IPS-20b (cell line): ENCODE measurements around the gene SLC25A27.
A peak's percentile ranks its signal among the peaks of the same experiment; 100 is the strongest.

ENCODE experiments used
- H3K27ac ChIP-seq: one replicate; pipeline ENCODE4 v1.5.1; 2013; ENCODE audit warnings: low read length
- H3K27me3 ChIP-seq: 2 replicates; pipeline ENCODE4 v1.6.1; 2013; ENCODE audit warnings: mild to moderate bottlenecking, low read length, inconsistent platforms; ENCODE audit not compliant: insufficient read depth
- H3K36me3 ChIP-seq: 2 replicates; pipeline ENCODE4 v1.6.1; 2013; ENCODE audit warnings: low read depth, mild to moderate bottlenecking, inconsistent platforms, low read length, moderate library complexity; ENCODE audit not compliant: insufficient read depth
- H3K4me1 ChIP-seq: 2 replicates; pipeline ENCODE4 v1.6.1; 2013; ENCODE audit warnings: mild to moderate bottlenecking, control low read depth, inconsistent platforms, low read length, moderate library complexity; ENCODE audit not compliant: insufficient read depth
- H3K4me3 ChIP-seq: 2 replicates; pipeline ENCODE4 v1.5.1; 2013; ENCODE audit warnings: mild to moderate bottlenecking, low read length, inconsistent platforms
- H3K9ac ChIP-seq: 2 replicates; pipeline ENCODE4 v1.6.1; 2013; ENCODE audit warnings: low read depth, mild to moderate bottlenecking, inconsistent platforms, low read length, moderate library complexity
- H3K9me3 ChIP-seq: 2 replicates; pipeline ENCODE4 v1.6.1; 2013; ENCODE audit warnings: mild to moderate bottlenecking, low read depth, low read length, inconsistent platforms; ENCODE audit not compliant: insufficient read depth

SLC25A27 gene, protein sequence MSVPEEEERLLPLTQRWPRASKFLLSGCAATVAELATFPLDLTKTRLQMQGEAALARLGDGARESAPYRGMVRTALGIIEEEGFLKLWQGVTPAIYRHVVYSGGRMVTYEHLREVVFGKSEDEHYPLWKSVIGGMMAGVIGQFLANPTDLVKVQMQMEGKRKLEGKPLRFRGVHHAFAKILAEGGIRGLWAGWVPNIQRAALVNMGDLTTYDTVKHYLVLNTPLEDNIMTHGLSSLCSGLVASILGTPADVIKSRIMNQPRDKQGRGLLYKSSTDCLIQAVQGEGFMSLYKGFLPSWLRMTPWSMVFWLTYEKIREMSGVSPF

DNA sequence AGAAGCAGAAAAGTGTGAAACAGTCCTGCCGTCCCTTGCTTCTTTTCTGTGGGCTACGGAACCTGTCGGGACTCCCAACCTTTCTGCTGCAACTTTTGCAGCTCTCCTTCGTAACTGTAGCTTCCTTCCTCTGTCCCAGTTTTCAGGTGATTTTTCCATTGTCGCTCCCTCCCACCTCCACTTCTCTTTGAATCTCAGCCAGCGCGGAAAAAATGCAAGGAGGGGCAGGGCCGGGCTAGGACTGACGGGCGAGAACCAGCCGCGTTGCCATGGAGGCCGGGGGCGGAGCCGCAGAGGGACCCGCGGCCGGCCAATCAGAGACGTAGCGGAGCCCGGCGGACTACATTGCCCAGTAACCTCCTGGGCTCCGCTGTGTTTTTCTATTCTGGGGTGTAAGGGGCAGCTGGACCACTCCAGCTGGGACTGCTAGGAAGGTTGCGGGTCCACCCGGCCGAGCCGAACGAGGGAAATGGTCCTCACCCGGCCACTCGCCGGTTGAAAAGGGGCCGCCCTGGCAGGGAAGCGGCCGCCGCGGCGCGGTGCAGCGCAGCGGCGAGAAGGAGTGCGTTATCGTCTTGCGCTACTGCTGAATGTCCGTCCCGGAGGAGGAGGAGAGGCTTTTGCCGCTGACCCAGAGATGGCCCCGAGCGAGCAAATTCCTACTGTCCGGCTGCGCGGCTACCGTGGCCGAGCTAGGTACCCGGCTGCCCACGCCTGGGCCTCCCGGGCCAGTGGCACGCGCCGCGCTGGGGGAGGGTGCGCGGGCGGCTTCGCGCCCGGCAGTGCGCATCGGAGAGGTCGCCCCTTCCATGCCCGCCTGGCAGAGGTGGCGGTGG lies at the start of gene SLC25A27, which contains the start of gene CYP39A1:
Gene SLC25A27, plus strand, starts transcription at position 373 of the 836 bp plus-strand sequence. Its CDS starts 218 bp downstream, at position 591.
Gene CYP39A1, minus strand, starts transcription at position 216 of the 836 bp plus-strand sequence. CDS start 236 bp downstream, outside the sequence.
- no peaks in the 10 kb centered on the region for H3K36me3 ChIP-seq
- no peaks in the 10 kb centered on the region for H3K9me3 ChIP-seq
- H3K4me3 ChIP-seq = peak within 1 kb of the TSS; percentile 81
- no peaks in the 10 kb centered on the region for H3K4me1 ChIP-seq
- H3K27ac ChIP-seq = no peak within 1 kb of the TSS
- peak within 1 kb of the TSS; percentile 77; the same call in 1 of the 2 replicates for H3K9ac ChIP-seq
- H3K27me3 ChIP-seq = peaks cover 24% of the 10 kb centered on the region

DNA sequence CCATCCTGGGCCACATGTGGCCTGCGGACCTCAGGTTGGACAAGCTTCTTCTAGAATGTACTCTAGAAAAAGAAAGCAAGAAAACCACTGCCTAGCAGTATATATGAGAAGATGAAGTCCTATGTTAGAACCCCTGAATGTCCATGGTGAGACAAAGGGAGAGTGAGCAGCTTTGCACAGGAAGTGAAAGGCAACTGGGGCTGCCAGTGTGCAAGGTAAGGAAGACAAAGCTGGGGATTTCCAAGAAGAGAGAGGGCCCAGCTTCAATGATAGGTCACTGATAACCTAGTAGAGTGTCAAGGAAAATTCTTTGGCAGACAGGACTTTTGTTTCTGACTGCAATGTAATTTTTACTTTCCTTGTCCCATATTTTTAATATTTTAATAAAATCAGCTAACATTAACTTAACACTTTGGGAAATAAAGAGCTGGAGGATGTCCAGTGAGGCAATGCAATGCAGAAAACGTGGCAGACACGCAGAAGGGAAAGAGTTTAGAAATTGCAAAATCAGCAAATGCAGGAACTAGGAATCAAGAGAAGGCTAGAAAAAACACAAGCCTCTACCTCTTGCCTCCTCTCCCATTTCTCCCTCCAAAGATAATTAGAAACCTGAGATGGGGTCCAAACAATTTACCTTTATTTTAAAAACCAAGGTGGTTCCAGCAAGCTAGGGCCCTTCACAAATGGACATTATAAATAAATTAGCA lies 47.5 kb upstream of the SLC25A27 start:
- no peak overlapping the region for H3K9ac ChIP-seq
- no peak overlapping the region for H3K4me3 ChIP-seq
- no peaks in the 10 kb centered on the region for H3K36me3 ChIP-seq
- no peak overlapping the region for H3K27ac ChIP-seq
- H3K27me3 ChIP-seq = no peaks in the 10 kb centered on the region
- H3K4me1 ChIP-seq = no peaks in the 10 kb centered on the region
- no peaks in the 10 kb centered on the region for H3K9me3 ChIP-seq

DNA sequence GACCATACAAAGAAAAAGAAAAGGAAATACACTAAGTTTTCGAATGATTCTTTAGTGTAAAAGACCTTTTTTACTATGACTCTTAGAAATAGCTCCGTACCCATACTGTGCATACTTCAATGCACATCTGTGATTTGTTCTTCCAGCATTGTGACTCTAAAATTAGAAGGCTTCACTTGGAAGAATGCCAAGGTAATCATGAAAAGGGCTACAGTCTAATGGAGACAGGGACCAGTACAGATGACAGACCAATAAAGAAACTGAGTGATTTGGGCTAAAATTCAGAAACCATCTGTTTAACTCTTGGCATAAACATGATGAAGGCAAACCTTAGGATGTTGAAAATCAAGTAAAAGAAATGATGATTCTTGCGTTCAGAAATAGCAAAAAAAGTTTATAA lies 46.4 kb upstream of the SLC25A27 start:
- no peak overlapping the region for H3K27ac ChIP-seq
- no peaks in the 10 kb centered on the region for H3K9me3 ChIP-seq
- H3K27me3 ChIP-seq = no peaks in the 10 kb centered on the region
- H3K4me1 ChIP-seq = no peaks in the 10 kb centered on the region
- no peak overlapping the region for H3K9ac ChIP-seq
- H3K4me3 ChIP-seq = no peak overlapping the region
- H3K36me3 ChIP-seq = no peaks in the 10 kb centered on the region

DNA sequence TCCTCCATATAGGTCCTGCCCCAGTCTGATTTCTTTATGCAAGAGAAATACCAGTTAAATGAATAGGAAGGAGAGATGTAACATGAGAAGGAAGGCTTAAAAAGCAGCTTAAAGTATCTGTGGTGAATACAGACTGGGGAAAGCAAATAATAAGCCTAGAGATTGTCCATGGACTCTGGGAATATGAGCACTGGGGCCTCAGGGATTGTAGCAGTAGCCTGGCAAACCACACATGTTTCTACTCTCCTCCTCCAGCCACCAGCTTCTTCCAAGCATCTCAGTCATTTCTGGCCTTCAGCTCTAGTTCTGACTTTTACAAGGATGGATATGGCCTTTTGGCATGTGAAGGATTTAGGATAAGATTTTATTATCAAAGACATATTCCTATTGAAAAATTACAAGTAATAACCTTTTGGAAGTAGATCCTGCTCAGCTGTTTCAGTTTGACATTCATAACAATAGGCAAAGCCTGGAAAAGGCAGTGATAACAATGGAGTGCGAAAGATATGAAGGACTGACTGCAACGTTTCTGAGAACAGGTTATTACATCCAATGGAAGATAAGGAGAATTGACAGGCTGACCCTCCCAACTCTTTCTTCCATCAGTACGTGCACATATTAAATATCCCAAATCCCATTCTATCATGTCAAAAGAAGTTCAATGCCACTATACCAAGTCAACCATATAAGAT lies 41.8 kb upstream of the SLC25A27 start:
- no peak overlapping the region for H3K27ac ChIP-seq
- no peak overlapping the region for H3K9ac ChIP-seq
- no peak overlapping the region for H3K4me3 ChIP-seq
- no peaks in the 10 kb centered on the region for H3K27me3 ChIP-seq
- no peaks in the 10 kb centered on the region for H3K9me3 ChIP-seq
- H3K4me1 ChIP-seq = no peaks in the 10 kb centered on the region
- H3K36me3 ChIP-seq = no peaks in the 10 kb centered on the region

DNA sequence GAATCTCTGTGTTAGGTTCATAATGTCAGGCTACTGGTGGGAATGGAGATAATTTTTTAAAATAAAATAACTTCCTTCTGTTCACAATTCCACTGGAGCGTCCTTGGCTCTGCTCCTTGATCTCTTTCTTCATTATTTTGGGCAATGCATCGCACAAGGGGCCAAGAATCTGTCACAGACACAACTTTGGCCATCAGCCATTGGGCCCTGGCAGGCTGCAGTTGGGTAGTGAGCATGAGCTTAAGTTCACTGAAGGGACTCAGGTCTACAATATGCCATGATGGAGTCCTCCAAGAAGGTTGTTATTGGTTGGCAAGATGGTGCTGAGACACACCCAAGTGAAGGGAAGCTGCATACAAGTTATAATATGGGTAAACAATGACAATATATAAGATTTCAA lies 40.1 kb upstream of the SLC25A27 start:
- Histone ChIP-seq H3K36me3 (no peaks in the 10 kb centered on the region), H3K9ac (no peak overlapping the region), H3K9me3 (no peaks in the 10 kb centered on the region), H3K27me3 (no peaks in the 10 kb centered on the region), H3K27ac (no peak overlapping the region), H3K4me3 (no peak overlapping the region), H3K4me1 (no peaks in the 10 kb centered on the region)

DNA sequence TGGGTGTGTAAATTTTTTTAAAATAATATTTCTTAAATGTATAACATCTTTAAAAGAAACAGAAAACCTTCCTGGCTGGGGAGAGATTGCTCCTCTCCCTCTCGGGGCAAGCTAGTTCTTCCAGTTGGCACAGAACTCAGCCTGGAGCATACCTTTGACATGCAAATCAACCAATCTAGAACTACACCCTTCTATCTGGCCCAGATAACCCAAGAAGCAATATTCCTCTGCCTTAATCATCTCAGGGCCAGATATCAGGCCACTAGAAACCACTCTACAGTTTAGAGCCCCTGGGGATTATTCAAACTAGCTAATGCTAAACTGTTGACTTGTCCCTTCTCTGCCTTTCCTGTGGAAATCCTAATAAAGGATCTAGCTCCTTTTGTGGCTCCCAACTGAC lies 34.0 kb upstream of the SLC25A27 start:
- Histone ChIP-seq H3K9ac (no peak overlapping the region), H3K9me3 (no peaks in the 10 kb centered on the region), H3K36me3 (no peaks in the 10 kb centered on the region), H3K27me3 (no peaks in the 10 kb centered on the region), H3K4me1 (no peaks in the 10 kb centered on the region), H3K4me3 (no peak overlapping the region), H3K27ac (no peak overlapping the region)

DNA sequence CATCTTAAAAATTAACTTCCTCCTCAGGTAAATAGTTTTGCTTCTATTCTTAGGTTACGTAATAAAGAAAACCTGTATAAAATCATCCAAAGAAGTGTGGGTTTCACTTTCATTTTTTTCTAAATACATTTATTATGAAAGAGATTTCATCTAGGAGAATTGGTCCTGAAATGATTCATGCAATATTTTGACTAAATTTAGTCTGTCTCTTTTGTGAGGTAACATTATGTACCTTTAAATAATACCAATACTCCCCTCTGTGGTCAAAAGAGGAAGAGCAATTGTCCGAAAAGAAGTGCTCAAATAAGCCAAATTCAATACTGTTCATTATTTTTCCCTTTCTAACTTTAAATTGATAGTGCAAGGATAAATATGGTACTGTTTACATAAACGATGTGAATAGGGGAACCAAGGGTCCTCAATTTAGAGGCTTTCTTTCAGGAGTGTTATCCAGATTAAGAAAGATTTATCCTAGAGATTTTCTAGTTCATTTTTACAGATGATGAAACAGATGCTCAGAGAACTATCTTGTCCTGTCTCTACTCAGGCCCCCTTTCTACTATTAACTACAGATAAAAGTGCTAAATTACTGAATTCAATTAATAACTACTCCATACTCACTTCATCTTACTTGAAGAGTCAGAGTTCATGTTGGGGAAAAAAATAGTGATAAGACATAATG lies 26.4 kb upstream of the SLC25A27 start:
- Histone ChIP-seq H3K27ac (no peak overlapping the region), H3K4me1 (no peaks in the 10 kb centered on the region), H3K27me3 (no peaks in the 10 kb centered on the region), H3K9me3 (no peaks in the 10 kb centered on the region), H3K36me3 (no peaks in the 10 kb centered on the region), H3K4me3 (no peak overlapping the region), H3K9ac (no peak overlapping the region)

DNA sequence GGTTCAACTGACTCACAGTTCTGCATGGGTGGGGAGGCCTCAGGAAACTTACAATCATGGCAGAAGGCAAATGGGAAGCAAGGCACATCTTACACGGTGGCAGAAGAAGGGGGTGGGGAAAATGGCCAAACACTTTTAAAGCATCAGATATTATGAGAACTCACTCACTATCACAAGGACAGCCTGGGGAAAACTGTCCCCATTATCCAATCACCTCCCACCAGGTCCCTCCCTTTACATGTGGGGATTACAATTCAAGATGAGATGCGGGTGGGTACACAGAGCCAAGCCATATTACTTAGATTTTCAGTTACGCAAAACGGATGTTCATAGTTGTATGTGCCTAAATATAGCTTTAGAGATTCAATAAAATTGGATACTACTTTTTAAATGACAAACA lies 25.8 kb upstream of the SLC25A27 start:
- no peaks in the 10 kb centered on the region for H3K36me3 ChIP-seq
- H3K4me3 ChIP-seq = no peak overlapping the region

DNA sequence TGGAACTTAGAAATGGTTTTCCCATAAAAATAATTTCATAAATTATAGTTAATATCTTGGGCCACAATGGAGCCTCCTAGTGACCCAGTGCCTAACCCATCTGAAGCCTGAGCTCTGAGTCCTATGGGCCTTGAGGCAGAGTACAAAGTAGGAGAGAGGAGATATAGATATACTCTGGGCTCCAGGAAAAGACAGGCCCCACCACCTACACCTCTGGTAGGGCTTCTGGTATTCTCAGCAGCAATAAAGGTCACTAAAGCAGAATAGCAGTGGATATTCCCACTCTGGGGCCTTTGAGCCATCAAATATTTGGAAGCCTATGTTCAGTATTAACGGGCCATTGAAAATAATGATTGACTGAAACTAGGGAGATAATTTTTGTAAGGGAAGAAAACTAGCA lies 24.3 kb upstream of the SLC25A27 start:
- H3K9me3 ChIP-seq = no peaks in the 10 kb centered on the region
- no peaks in the 10 kb centered on the region for H3K27me3 ChIP-seq
- no peak overlapping the region for H3K4me3 ChIP-seq
- H3K27ac ChIP-seq = no peak overlapping the region
- no peak overlapping the region for H3K9ac ChIP-seq
- no peaks in the 10 kb centered on the region for H3K4me1 ChIP-seq
- no peaks in the 10 kb centered on the region for H3K36me3 ChIP-seq

More for the DNA sequence above, 25.8 kb upstream of the SLC25A27 start:
- Histone ChIP-seq H3K9me3 (no peaks in the 10 kb centered on the region), H3K27ac (no peak overlapping the region), H3K9ac (no peak overlapping the region), H3K4me1 (no peaks in the 10 kb centered on the region), H3K27me3 (no peaks in the 10 kb centered on the region)

DNA sequence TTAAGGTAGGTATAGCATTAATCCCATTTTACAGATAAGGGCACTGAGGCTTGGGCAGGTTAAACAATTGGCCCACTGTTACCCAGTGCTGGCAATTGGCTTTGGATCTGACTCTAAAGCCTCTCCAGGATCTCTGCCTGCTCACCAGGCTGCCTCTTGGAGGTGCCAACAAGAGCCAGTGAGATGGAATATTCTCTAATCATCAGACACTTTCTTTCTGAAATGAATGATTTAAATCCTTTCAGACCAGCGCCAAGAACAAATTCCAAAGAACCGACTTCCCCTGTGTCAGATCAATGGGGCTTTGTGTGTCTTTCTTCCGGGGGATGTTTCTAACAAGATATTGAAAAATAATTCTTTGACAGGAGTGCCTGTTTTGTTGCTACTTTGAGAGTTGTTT lies 23.8 kb upstream of the SLC25A27 start:
- Histone ChIP-seq H3K9me3 (no peaks in the 10 kb centered on the region), H3K36me3 (no peaks in the 10 kb centered on the region), H3K27ac (no peak overlapping the region), H3K27me3 (no peaks in the 10 kb centered on the region), H3K9ac (no peak overlapping the region), H3K4me3 (no peak overlapping the region), H3K4me1 (no peaks in the 10 kb centered on the region)

DNA sequence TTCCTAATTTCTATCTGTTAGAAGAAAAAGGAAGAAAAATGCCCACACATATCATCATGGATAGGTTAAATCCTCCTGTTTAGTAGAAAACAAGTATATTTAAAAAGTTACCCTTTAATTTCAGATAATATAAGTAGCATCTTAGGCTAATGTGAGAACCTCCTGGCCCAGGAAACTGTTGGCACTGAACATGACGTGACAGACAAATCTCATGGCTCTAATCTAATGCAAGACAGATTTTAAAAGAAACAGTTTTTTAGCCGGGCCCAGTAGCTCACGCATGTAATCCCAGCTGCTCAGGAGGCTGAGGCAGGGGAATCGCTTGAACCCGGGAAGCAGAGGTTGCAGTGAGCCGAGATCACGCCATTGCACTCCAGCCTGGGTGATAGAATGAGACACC lies 23.1 kb upstream of the SLC25A27 start:
- no peaks in the 10 kb centered on the region for H3K9me3 ChIP-seq
- H3K27ac ChIP-seq = no peak overlapping the region
- no peaks in the 10 kb centered on the region for H3K36me3 ChIP-seq
- H3K4me1 ChIP-seq = no peaks in the 10 kb centered on the region
- no peaks in the 10 kb centered on the region for H3K27me3 ChIP-seq
- no peak overlapping the region for H3K9ac ChIP-seq
- no peak overlapping the region for H3K4me3 ChIP-seq
